ENCODE results near the gene PMM1.

- TF ChIP-seq CTCF (IDR thresholded peaks at IDR 0.05; ENCODE audit: borderline replicate concordance, extremely low read depth, low read length, poor library complexity, severe bottlenecking) (no peak), EZH2 (IDR thresholded peaks at IDR 0.05; ENCODE audit: borderline replicate concordance, low read depth, low read length, severe bottlenecking) (no peak)
These were observed 17.9 kb downstream of the PMM1 start for GRCh38 chr22:41571786-41572185.
